B cell (primary cell): ENCODE results near the gene LARGE1. TPM values are rescaled to one million over a fixed set of nuclear protein-coding genes. Genes with fewer than 3 reads are reported as not detected.

Source experiments
- ATAC-seq: fragments of 200-7000 bp; cut with Tn5 transposase; one replicate; pipeline ENCODE4 v1.10.0; 2021; ENCODE audit warnings: low read depth, mild to moderate bottlenecking, moderate number of reproducible peaks, moderate library complexity
- CTCF ChIA-PET: fragments of 350-600 bp; sonication (Branson Sonifier 250); formaldehyde crosslinking; loops from one replicate; lab custom pipeline; 2021; ENCODE audit warnings: antibody characterized with exemption, inconsistent platforms; lab: Charles Lee
- POLR2A ChIA-PET: fragments of 350-600 bp; sonication (Branson Sonifier 250); formaldehyde crosslinking; loops from one replicate; lab custom pipeline; 2021; ENCODE audit warnings: antibody characterized with exemption; lab: Charles Lee
- DNase-seq: peaks from one replicate; pipeline ENCODE4 v3.0.0; 2013
- H2AFZ ChIP-seq: 2 replicates; pipeline ENCODE4 v1.6.1; 2012; ENCODE audit warnings: mild to moderate bottlenecking, low read depth, low read length; ENCODE audit not compliant: insufficient read depth, poor library complexity, severe bottlenecking
- H3K27ac ChIP-seq, 2 donors: 1 replicate in 1 of 2; 2 replicates in 1 of 2; pipeline ENCODE4 v1.5.1; 2012 to 2013; ENCODE audit warnings: low read length in 2 of 2, mild to moderate bottlenecking in 2 of 2, moderate library complexity in 1 of 2
- H3K27me3 ChIP-seq, 4 experiments: fragments of 200-600 bp in 1 of 4; sonication (generic) in 1 of 4; replicated peaks in 1 of 4; 1 replicate in 2 of 4; 2 replicates in 2 of 4; pipeline versions ENCODE4 v1.6.1 to v1.7.0; 2013 to 2016; ENCODE audit warnings: low read length in 3 of 4, mild to moderate bottlenecking in 2 of 4, mixed read lengths in 1 of 4, moderate library complexity in 1 of 4; ENCODE audit not compliant: insufficient read depth in 4 of 4, control insufficient read depth in 3 of 4; ENCODE audit errors: control extremely low read depth in 1 of 4
- H3K36me3 ChIP-seq, 2 experiments: replicated peaks in 1 of 2; 1 replicate in 1 of 2; 2 replicates in 1 of 2; pipeline versions ENCODE4 v1.6.1 to v1.7.1; 2013; ENCODE audit warnings: low read length in 1 of 2; ENCODE audit not compliant: insufficient read depth in 2 of 2, control insufficient read depth in 1 of 2; ENCODE audit errors: control extremely low read depth in 1 of 2, extremely low read depth in 1 of 2
- H3K4me1 ChIP-seq, 2 donors: fragments of 200-600 bp in 1 of 2; sonication (generic) in 1 of 2; 1 replicate in 1 of 2; 2 replicates in 1 of 2; pipeline versions ENCODE4 v1.5.1 to v1.6.1; 2013 to 2017; ENCODE audit warnings: low read length in 2 of 2; ENCODE audit not compliant: control insufficient read depth in 2 of 2, insufficient read depth in 2 of 2
- H3K4me2 ChIP-seq: replicated peaks from 2 replicates; pipeline ENCODE3; 2012; ENCODE audit warnings: mild to moderate bottlenecking, low read depth, low read length; ENCODE audit not compliant: poor library complexity, severe bottlenecking
- H3K4me3 ChIP-seq, 5 experiments: fragments of 200-600 bp in 1 of 5; sonication (generic) in 1 of 5; 1 replicate in 3 of 5; 2 replicates in 2 of 5; pipeline versions ENCODE4 v1.5.1 to v1.7.0; 2011 to 2016; ENCODE audit warnings: low read length in 4 of 5, mild to moderate bottlenecking in 4 of 5, low read depth in 2 of 5, control low read depth in 1 of 5, moderate library complexity in 1 of 5; ENCODE audit not compliant: insufficient read depth in 1 of 5; ENCODE audit errors: control extremely low read depth in 1 of 5, extremely low read depth in 1 of 5
- H3K79me2 ChIP-seq: fragments of 200-600 bp; sonication (generic); one replicate; pipeline ENCODE4 v1.6.0; 2016; ENCODE audit warnings: low read length; ENCODE audit not compliant: control insufficient read depth, insufficient read depth
- H3K9ac ChIP-seq: fragments of 200-600 bp; sonication (generic); 2 replicates; pipeline ENCODE4 v1.6.1; 2017; ENCODE audit warnings: mild to moderate bottlenecking, low read length, moderate library complexity
- H3K9me3 ChIP-seq, 3 donors: one replicate each; pipeline versions ENCODE4 v1.6.1 to v1.7.1; 2013; ENCODE audit warnings: low read length in 2 of 3; ENCODE audit not compliant: control insufficient read depth in 2 of 3, insufficient read depth in 1 of 3; ENCODE audit errors: control extremely low read depth in 1 of 3
- H4K20me1 ChIP-seq: 2 replicates; pipeline ENCODE4 v1.6.0; 2012; ENCODE audit warnings: mild to moderate bottlenecking, low read length; ENCODE audit not compliant: insufficient read depth, control insufficient read depth, poor library complexity, severe bottlenecking
- H3K27ac Mint-ChIP-seq: one replicate; pipeline ENCODE4 v1.8.0; 2021; ENCODE audit warnings: mixed read lengths
- H3K27me3 Mint-ChIP-seq: one replicate; pipeline ENCODE4 v1.8.0; 2021; ENCODE audit warnings: mixed read lengths
- H3K4me1 Mint-ChIP-seq: one replicate; pipeline ENCODE4 v1.8.0; 2021; ENCODE audit warnings: mixed read lengths
- H3K4me3 Mint-ChIP-seq: one replicate; pipeline ENCODE4 v1.8.0; 2021; ENCODE audit warnings: mixed read lengths
- H3K9me3 Mint-ChIP-seq: one replicate; pipeline ENCODE4 v1.8.0; 2022; ENCODE audit warnings: mixed read lengths; ENCODE audit not compliant: insufficient read depth
- EZH2 ChIP-seq: IDR thresholded peaks from 2 replicates; pipeline ENCODE4 v1.6.1; 2012; ENCODE audit warnings: borderline replicate concordance, low read depth, mild to moderate bottlenecking, moderate library complexity, low read length; ENCODE audit not compliant: insufficient read depth, poor library complexity, severe bottlenecking
- WGBS: methylation state at CpG from one replicate; pipeline ENCODE4 v1.1.5; 2013; ENCODE audit warnings: missing lambda C conversion rate; ENCODE audit not compliant: insufficient coverage; 5-methylcytosine and 5-hydroxymethylcytosine counted together
- intact Hi-C: fragments of 100-400 bp; cut with micrococcal nuclease; formaldehyde crosslinking; loops from one replicate; pipeline ENCODE4 v1.10.0; 2022
- polyA plus RNA-seq: library from polyadenylated mRNA; depleted of rRNA; stranded (reverse); fragments of >200 nt; gene quantifications from 2 replicates; pipeline ENCODE4 v1.2.3, GENCODE V29; 2012
- total RNA-seq, 2 donors: library from RNA; stranded (reverse); fragments of 120-200 nt in 1 of 2; gene quantifications; 1 replicate in 1 of 2; 2 replicates in 1 of 2; pipeline versions ENCODE4 v1.2.3 to v1.2.4, GENCODE V29; 2013 to 2022
- TF ChIP-seq, protein P1 (sequence below): fragments of 200-600 bp; IDR thresholded peaks from one replicate; pipeline ENCODE4 v1.8.0; 2022; ENCODE audit warnings: antibody characterized with exemption, mild to moderate bottlenecking

LARGE1 gene
- total and polyA plus RNA-seq, 2 donors (not counting 1 experiment from before 2014, with no cell fraction given): 20.7 to 82.0 TPM

DNA sequence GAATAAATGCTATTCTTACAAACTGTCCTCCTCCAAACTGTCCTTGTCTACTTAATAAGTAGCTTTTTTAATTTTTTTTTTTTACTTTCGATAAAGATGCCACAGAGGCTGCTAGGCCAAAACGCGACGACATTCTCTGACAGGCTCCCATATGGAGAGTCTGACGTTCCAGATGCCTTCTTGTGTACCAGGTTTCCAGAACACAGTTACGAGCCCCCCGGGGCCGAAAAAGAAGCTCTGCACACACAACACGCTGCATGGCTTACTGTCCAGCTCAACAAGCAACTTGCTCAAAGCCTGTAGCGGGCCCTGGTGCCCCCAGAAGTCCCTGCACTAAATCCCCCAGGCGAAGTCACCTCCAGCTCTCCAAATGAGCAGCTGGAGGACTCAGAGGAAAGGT lies 39.3 kb downstream of the LARGE1 start:
- no peaks in the 10 kb centered on the region for H3K9me3 Mint-ChIP-seq
- CTCF ChIA-PET: no interaction called here
- Histone ChIP-seq H3K4me1 (peaks cover 0 to 10% of the 10 kb centered on the region in 2 donors), H3K4me2 (no peak overlapping the region), H3K9me3 (no peaks in the 10 kb centered on the region), H3K4me3 (no peak overlapping the region), H3K36me3 (no peaks in the 10 kb centered on the region), H2AFZ (no peak overlapping the region), H3K9ac (no peak overlapping the region), H4K20me1 (peaks cover 86% of the 10 kb centered on the region), H3K27ac (no peak overlapping the region), H3K79me2 (peaks cover 87% of the 10 kb centered on the region), H3K27me3 (no peaks in the 10 kb centered on the region)
- no peaks in the 10 kb centered on the region for H3K27me3 Mint-ChIP-seq
- intact Hi-C loops: no loop called here
- H3K27ac Mint-ChIP-seq: no peak overlapping the region
- WGBS: 95% methylated on average over 9 of the region's 11 CpGs
- H3K4me1 Mint-ChIP-seq: peaks cover 34% of the 10 kb centered on the region
- ATAC-seq (no peak), DNase-seq (no peak)
- no peak for TF ChIP-seq EZH2
- TF ChIP-seq, protein P1, sequence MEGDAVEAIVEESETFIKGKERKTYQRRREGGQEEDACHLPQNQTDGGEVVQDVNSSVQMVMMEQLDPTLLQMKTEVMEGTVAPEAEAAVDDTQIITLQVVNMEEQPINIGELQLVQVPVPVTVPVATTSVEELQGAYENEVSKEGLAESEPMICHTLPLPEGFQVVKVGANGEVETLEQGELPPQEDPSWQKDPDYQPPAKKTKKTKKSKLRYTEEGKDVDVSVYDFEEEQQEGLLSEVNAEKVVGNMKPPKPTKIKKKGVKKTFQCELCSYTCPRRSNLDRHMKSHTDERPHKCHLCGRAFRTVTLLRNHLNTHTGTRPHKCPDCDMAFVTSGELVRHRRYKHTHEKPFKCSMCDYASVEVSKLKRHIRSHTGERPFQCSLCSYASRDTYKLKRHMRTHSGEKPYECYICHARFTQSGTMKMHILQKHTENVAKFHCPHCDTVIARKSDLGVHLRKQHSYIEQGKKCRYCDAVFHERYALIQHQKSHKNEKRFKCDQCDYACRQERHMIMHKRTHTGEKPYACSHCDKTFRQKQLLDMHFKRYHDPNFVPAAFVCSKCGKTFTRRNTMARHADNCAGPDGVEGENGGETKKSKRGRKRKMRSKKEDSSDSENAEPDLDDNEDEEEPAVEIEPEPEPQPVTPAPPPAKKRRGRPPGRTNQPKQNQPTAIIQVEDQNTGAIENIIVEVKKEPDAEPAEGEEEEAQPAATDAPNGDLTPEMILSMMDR: no peak
- H3K4me3 Mint-ChIP-seq: no peak overlapping the region
- POLR2A ChIA-PET: no interaction called here

DNA sequence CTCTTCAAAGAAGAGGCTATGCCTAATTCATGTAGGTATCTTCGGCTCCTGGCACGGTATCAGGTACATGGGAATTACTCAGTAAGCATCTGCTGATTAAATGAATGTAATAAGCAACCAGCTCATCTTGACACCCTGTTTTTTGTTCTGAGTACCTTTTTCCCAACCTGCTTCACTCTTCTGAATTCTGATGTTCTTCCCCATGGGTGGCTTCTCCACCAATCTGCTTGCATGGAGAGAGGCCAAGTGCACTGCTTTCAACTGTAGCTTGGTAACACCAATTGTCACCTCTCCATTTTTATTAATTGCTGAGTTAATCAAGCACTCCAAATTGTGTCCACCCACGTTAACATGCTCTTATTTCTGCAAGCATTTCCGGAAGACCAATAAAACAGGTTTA lies 40.5 kb downstream of the LARGE1 start:
- no peak overlapping the region for H3K9ac ChIP-seq
- Mint-ChIP-seq H3K27me3 (no peaks in the 10 kb centered on the region), H3K4me3 (no peak overlapping the region), H3K9me3 (no peaks in the 10 kb centered on the region), H3K27ac (no peak overlapping the region), H3K4me1 (peaks cover 29% of the 10 kb centered on the region)
- no peak overlapping the region for H2AFZ ChIP-seq
- no peak for TF ChIP-seq EZH2
- TF ChIP-seq, protein P1: no peak
- H3K4me1 ChIP-seq: peaks cover 0 to under 1% of the 10 kb centered on the region in 2 donors
- ATAC-seq (no peak), DNase-seq (no peak)
- intact Hi-C loops: no loop called here
- WGBS: 80% methylated on average over 2 of the region's 4 CpGs
- no peaks in the 10 kb centered on the region for H3K27me3 ChIP-seq
- H3K4me3 ChIP-seq: no peak overlapping the region
- no peak overlapping the region for H3K4me2 ChIP-seq
- no peaks in the 10 kb centered on the region for H3K9me3 ChIP-seq
- ChIA-PET POLR2A (no interaction called here), CTCF (no interaction called here)
- H3K79me2 ChIP-seq: peaks cover 87% of the 10 kb centered on the region
- H4K20me1 ChIP-seq: peaks cover 87% of the 10 kb centered on the region
- no peak overlapping the region for H3K27ac ChIP-seq
- no peaks in the 10 kb centered on the region for H3K36me3 ChIP-seq
